GM10847 (cell line): Measurements from ENCODE around the gene GPR78.

Source experiments
- POLR2A ChIP-seq: IDR thresholded peaks from 2 replicates; pipeline ENCODE4 v1.6.1; 2011; ENCODE audit not compliant: insufficient read length; ENCODE audit errors: extremely low read depth

The GPR78 gene

DNA sequence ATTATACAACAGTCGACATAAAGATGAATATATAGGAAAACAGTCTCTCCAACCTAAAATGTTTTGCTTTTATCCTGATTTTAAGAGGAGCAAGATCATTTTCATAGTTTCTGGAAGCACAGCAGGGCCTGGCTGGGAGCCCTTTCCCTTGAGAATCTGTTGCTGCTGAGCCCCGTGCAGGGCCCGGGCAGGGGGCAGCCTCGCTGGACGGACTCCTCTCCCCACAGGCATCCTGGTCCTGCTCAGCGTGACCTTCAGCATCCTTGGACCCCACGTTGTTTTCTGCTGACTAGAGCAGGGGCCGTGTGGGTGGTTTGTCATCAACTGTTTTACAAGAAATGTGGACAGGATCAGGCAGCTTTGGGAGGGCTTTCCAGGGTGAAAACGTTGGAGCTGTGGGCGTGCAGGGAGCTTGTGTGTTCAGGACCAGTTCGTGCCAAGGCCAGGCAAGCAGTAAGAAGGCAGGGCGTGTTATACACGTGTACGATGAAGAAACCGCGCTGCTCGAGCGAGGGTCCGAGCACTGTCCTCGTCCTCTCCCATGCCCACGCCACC, 37.4 kb downstream of the GPR78 start:
- TF ChIP-seq POLR2A: no peak

DNA sequence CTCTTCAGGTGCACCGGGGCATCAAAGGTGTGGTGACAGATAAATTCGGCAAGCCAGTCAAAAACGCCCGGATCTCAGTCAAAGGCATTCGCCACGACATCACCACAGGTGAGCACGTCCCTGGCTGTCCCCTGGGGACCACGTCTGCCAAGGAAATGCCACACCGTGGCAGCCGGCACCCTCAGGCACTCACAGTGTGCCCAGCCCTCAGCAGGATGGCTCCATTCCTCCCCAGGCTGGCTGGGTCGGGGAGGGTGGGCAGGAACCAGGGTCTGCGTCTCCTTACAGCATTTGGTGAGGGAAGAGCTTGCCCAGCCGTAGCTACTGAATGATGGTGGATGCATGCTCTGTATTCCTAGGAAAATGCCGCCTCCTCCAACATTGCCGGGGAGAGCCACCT, 38.2 kb downstream of the GPR78 start:
- no peak for TF ChIP-seq POLR2A

DNA sequence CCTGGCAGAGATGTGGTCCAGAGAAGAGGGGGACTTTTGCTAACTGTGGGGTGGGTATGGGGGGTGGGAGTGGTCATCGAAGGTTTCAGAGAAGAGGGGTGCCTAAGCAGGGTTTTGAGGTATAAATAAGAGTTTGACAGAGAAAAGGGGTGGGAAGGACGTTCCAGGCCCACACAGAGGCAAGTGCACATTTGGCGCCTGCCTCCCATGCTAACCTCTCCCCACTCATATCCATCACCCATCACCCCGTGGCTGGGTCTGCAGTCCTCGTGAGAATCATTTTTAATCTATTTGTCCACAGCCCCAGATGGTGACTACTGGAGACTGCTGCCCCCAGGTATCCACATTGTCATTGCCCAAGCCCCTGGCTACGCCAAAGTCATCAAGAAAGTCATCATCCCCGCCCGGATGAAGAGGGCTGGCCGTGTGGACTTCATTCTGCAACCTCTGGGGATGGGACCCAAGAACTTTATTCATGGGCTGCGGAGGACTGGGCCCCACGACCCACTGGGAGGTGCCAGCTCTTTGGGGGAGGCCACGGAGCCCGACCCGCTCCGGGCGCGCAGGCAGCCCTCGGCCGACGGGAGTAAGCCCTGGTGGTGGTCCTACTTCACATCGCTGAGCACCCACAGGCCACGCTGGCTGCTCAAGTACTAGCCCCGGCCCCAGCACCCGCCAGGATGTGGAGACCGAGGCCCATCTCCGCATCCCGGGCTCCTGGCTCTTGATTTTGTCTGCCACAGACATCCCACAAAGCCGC, 38.9 kb downstream of the GPR78 start:
- TF ChIP-seq POLR2A: no peak
